HepG2 (cell line): ENCODE measurements around the gene FGGY. TPM values are rescaled to one million over a fixed set of nuclear protein-coding genes. Genes with fewer than 3 reads are reported as not detected.

ENCODE experiments used
- FOXK2 ChIP-seq: fragments of 450-650 bp; IDR thresholded peaks from 2 replicates; pipeline ENCODE4 v1.6.1; 2016
- GTF3A ChIP-seq: sonication (generic); formaldehyde crosslinking; conservative IDR thresholded peaks from 2 replicates; pipeline ENCODE4 v1.4.0; 2020; ENCODE audit warnings: mild to moderate bottlenecking, missing genetic modification reagents
- HOXA9 ChIP-seq: sonication (generic); formaldehyde crosslinking; IDR thresholded peaks from 2 replicates; pipeline ENCODE4 v1.8.1; 2022; ENCODE audit warnings: missing genetic modification reagents, mild to moderate bottlenecking, moderate library complexity, borderline replicate concordance
- IKZF5 ChIP-seq: IDR thresholded peaks from 2 replicates; pipeline ENCODE4 v1.6.1; 2018; ENCODE audit warnings: missing genetic modification reagents, mild to moderate bottlenecking, missing compliant biosample characterization
- KLF9 ChIP-seq: IDR thresholded peaks from 2 replicates; pipeline ENCODE4 v1.6.1; 2016; ENCODE audit warnings: low read depth
- PAX8 ChIP-seq: sonication (generic); formaldehyde crosslinking; IDR thresholded peaks from 2 replicates; pipeline ENCODE4 v1.8.0; 2022; ENCODE audit warnings: mild to moderate bottlenecking, missing genetic modification reagents, borderline replicate concordance
- SALL1 ChIP-seq: sonication (generic); formaldehyde crosslinking; IDR thresholded peaks from 2 replicates; pipeline ENCODE4 v1.8.0; 2022; ENCODE audit warnings: mild to moderate bottlenecking, missing genetic modification reagents
- SP2 ChIP-seq: sonication (generic); formaldehyde crosslinking; IDR thresholded peaks from 2 replicates; pipeline ENCODE4 v1.5.1; 2020; ENCODE audit warnings: mild to moderate bottlenecking, missing genetic modification reagents
- ZBTB43 ChIP-seq: sonication (generic); formaldehyde crosslinking; conservative IDR thresholded peaks from 2 replicates; pipeline ENCODE4 v1.4.0; 2020; ENCODE audit warnings: missing genetic modification reagents
- ZMYM4 ChIP-seq: sonication (generic); formaldehyde crosslinking; IDR thresholded peaks from 2 replicates; pipeline ENCODE4 v1.8.1; 2023; ENCODE audit warnings: mild to moderate bottlenecking, missing genetic modification reagents
- ZNF530 ChIP-seq: sonication (generic); formaldehyde crosslinking; IDR thresholded peaks from 2 replicates; pipeline ENCODE4 v1.5.0; 2020; ENCODE audit warnings: low read depth, mild to moderate bottlenecking, missing genetic modification reagents
- ZNF605 ChIP-seq: sonication (generic); formaldehyde crosslinking; IDR thresholded peaks from 2 replicates; pipeline ENCODE4 v1.8.0; 2022; ENCODE audit warnings: mild to moderate bottlenecking, missing genetic modification reagents
- ZNF709 ChIP-seq: sonication (generic); formaldehyde crosslinking; IDR thresholded peaks from 2 replicates; pipeline ENCODE4 v1.5.0; 2020; ENCODE audit warnings: mild to moderate bottlenecking, missing genetic modification reagents
- ZNF766 ChIP-seq: sonication (generic); formaldehyde crosslinking; IDR thresholded peaks from 2 replicates; pipeline ENCODE4 v1.5.0; 2020; ENCODE audit warnings: missing genetic modification reagents, borderline replicate concordance
- ZNF784 ChIP-seq: sonication (generic); formaldehyde crosslinking; IDR thresholded peaks from 2 replicates; pipeline ENCODE4 v1.5.1; 2020; ENCODE audit warnings: missing genetic modification reagents, mild to moderate bottlenecking, borderline replicate concordance
- ZSCAN9 ChIP-seq: IDR thresholded peaks from 2 replicates; pipeline ENCODE4 v1.6.1; 2016; ENCODE audit warnings: borderline replicate concordance
- ZXDC ChIP-seq: sonication (generic); formaldehyde crosslinking; IDR thresholded peaks from 2 replicates; pipeline ENCODE4 v1.5.0; 2020; ENCODE audit warnings: mild to moderate bottlenecking, missing genetic modification reagents
- polyA plus RNA-seq, 8 experiments: library from polyadenylated mRNA; depleted of rRNA in 3 of 8; stranded (reverse) in 7 of 8; unstranded in 1 of 8; fragments of >200 nt; fragmentation: Illumina TruSeq in 4 of 8; extraction: Trizol in 4 of 8; gene quantifications; 2 replicates each; pipeline versions ENCODE4 v1.2.1 to v1.2.3, GENCODE V29; 2011 to 2016; ENCODE audit warnings: low read depth in 4 of 8, missing spikeins in 1 of 8, mixed read lengths in 1 of 8; ENCODE audit not compliant: insufficient read depth in 1 of 8
- total RNA-seq, 5 experiments: library from RNA; depleted of rRNA; stranded (reverse); fragments of >200 nt; fragmentation: Illumina TruSeq; extraction: Trizol; gene quantifications; 2 replicates each; pipeline ENCODE4 v1.2.3, GENCODE V29; 2016; ENCODE audit warnings: low read depth in 1 of 5
- TF ChIP-seq, protein P1 (sequence below): sonication (generic); formaldehyde crosslinking; IDR thresholded peaks from 2 replicates; pipeline ENCODE4 v1.5.1; 2020; ENCODE audit warnings: mild to moderate bottlenecking, moderate library complexity, missing genetic modification reagents
- TF ChIP-seq, protein P2 (sequence below): sonication (generic); formaldehyde crosslinking; IDR thresholded peaks from 2 replicates; pipeline ENCODE4 v1.8.0; 2023; ENCODE audit warnings: mild to moderate bottlenecking, missing genetic modification reagents
- TF ChIP-seq, protein P3 (sequence below): sonication (generic); formaldehyde crosslinking; IDR thresholded peaks from 2 replicates; pipeline ENCODE4 v1.4.0; 2020; ENCODE audit warnings: mild to moderate bottlenecking, missing genetic modification reagents, borderline replicate concordance

FGGY gene
- total and polyA plus RNA-seq, 2 of the 13 experiments (the other 11 are each of a cell fraction or from before 2014, with no cell fraction given), result 15.7 to 27.5 TPM

- TF ChIP-seq, protein P1, sequence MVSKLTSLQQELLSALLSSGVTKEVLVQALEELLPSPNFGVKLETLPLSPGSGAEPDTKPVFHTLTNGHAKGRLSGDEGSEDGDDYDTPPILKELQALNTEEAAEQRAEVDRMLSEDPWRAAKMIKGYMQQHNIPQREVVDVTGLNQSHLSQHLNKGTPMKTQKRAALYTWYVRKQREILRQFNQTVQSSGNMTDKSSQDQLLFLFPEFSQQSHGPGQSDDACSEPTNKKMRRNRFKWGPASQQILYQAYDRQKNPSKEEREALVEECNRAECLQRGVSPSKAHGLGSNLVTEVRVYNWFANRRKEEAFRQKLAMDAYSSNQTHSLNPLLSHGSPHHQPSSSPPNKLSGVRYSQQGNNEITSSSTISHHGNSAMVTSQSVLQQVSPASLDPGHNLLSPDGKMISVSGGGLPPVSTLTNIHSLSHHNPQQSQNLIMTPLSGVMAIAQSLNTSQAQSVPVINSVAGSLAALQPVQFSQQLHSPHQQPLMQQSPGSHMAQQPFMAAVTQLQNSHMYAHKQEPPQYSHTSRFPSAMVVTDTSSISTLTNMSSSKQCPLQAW (CRISPR knock-in tag), result peak; percentile 85
- TF ChIP-seq IKZF5 (CRISPR knock-in tag) (no peak), HOXA9 (CRISPR knock-in tag) (no peak), ZBTB43 (CRISPR knock-in tag) (no peak), ZNF784 (CRISPR knock-in tag) (no peak), SALL1 (CRISPR knock-in tag) (peak; percentile 47; the same call in 1 of the 2 replicates), ZNF709 (CRISPR knock-in tag) (no peak), SP2 (CRISPR knock-in tag) (no peak), ZNF605 (CRISPR knock-in tag) (no peak), KLF9 (CRISPR knock-in tag) (no peak), ZNF530 (CRISPR knock-in tag) (no peak), ZSCAN9 (CRISPR knock-in tag) (no peak), ZNF766 (CRISPR knock-in tag) (no peak), FOXK2 (peak; percentile 13; the same call in 1 of the 2 replicates), ZMYM4 (peak; percentile 49; the same call in 1 of the 2 replicates), GTF3A (CRISPR knock-in tag) (no peak), ZXDC (CRISPR knock-in tag) (no peak), PAX8 (CRISPR knock-in tag) (no peak)
- TF ChIP-seq, protein P2, sequence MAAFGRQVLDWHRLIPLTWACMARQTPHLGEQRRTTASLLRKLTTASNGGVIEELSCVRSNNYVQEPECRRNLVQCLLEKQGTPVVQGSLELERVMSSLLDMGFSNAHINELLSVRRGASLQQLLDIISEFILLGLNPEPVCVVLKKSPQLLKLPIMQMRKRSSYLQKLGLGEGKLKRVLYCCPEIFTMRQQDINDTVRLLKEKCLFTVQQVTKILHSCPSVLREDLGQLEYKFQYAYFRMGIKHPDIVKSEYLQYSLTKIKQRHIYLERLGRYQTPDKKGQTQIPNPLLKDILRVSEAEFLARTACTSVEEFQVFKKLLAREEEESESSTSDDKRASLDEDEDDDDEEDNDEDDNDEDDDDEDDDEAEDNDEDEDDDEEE (CRISPR knock-in tag), result no peak
- TF ChIP-seq, protein P3, sequence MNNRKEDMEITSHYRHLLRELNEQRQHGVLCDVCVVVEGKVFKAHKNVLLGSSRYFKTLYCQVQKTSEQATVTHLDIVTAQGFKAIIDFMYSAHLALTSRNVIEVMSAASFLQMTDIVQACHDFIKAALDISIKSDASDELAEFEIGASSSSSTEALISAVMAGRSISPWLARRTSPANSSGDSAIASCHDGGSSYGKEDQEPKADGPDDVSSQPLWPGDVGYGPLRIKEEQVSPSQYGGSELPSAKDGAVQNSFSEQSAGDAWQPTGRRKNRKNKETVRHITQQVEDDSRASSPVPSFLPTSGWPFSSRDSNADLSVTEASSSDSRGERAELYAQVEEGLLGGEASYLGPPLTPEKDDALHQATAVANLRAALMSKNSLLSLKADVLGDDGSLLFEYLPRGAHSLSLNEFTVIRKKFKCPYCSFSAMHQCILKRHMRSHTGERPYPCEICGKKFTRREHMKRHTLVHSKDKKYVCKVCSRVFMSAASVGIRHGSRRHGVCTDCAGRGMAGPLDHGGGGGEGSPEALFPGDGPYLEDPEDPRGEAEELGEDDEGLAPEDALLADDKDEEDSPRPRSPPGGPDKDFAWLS (CRISPR knock-in tag), result no peak
These were observed 139.7 kb downstream of the FGGY start (continued) for GRCh38 chr1:59436637-59437036.
